ENCODE results near the gene BNIPL.

The BNIPL gene, protein sequence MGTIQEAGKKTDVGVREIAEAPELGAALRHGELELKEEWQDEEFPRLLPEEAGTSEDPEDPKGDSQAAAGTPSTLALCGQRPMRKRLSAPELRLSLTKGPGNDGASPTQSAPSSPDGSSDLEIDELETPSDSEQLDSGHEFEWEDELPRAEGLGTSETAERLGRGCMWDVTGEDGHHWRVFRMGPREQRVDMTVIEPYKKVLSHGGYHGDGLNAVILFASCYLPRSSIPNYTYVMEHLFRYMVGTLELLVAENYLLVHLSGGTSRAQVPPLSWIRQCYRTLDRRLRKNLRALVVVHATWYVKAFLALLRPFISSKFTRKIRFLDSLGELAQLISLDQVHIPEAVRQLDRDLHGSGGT

GRCh38 chr1:151036356-151036755 is at the start of gene BNIPL:
Gene BNIPL (plus strand): TSS chr1:151036586. CDS start chr1:151036726, 140 bp downstream.
- no peak for DNase-seq

GRCh38 chr1:150987924-150988323 is 48.5 kb upstream of the BNIPL start:
- no peak for DNase-seq

DNA sequence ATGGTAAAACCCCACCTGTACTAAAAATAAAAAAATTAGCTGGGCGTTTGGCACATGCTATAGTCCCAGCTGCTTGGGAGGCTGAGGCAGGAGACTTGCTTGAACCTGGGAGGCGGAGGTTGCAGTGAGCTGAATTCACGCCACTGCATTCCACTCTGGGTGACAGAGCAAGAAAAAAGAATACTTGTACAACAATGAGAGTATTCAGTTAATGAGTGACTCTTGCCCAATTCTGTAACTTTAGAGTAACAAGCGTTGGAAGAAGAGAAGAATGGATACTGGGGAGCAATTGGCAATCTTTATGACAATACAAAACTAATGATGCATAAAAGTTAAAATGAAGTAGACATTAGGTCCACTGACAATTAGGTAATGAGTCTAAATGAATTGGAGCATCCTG is 43.8 kb upstream of the BNIPL start:
- no peak for DNase-seq

DNA sequence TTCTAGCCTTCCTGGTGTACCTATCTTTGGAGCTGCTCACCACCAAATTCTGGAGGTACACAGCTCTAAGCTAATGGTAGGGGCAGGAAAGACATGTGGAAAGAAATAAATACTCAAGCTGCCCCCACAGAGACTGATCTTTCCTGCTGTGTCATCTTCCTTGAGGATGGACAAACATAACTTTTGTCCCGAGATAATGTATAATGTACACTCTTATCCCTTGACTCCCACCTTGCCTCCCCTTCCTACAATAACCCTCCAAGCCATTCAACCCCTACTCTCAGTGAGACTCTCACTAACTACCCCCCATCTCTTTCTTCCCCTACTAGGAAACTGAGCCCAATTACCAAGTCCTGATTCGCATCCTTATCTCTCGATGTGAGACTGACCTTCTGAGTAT is 42.1 kb upstream of the BNIPL start:
- DNase-seq: no peak

DNA sequence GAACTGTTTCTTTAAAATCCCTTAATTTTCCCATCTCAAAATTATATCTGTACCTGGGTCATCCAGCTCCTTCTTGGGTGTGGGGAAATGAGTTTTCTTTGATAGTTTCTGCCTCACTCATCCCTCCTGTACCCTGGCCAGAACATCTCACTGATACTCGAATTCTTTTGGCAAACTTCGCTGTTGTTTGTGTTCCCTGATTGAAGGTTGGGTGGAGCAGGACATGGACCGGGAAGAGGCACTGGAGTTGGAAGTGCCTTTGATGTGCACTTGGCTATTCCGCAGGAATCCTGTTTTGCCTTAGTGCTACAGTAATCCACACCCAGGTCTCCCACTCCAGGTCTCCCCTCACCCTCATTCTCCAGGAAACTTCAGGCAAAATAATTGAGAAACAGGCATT is 40.9 kb upstream of the BNIPL start:
- DNase-seq: no peak

DNA sequence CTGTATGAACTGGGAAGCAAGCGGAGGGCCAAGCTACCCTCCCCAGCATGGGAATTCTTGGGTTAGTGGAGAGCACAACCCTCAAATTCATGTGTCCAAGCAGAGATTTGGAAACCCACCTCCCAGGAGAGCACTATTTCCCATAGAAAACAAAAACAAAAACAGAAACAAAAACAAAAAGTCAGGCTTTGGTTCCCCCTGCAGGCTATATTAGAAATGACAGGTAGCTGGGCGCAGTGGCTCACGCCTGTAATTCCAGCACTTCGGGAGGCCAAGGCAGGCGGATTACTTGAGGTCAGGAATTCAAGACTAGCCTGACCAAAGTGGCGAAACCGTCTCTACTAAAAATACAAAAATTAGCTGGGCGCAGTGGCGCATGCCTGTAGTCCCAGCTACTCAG is 40.5 kb upstream of the BNIPL start:
- no peak for DNase-seq

DNA sequence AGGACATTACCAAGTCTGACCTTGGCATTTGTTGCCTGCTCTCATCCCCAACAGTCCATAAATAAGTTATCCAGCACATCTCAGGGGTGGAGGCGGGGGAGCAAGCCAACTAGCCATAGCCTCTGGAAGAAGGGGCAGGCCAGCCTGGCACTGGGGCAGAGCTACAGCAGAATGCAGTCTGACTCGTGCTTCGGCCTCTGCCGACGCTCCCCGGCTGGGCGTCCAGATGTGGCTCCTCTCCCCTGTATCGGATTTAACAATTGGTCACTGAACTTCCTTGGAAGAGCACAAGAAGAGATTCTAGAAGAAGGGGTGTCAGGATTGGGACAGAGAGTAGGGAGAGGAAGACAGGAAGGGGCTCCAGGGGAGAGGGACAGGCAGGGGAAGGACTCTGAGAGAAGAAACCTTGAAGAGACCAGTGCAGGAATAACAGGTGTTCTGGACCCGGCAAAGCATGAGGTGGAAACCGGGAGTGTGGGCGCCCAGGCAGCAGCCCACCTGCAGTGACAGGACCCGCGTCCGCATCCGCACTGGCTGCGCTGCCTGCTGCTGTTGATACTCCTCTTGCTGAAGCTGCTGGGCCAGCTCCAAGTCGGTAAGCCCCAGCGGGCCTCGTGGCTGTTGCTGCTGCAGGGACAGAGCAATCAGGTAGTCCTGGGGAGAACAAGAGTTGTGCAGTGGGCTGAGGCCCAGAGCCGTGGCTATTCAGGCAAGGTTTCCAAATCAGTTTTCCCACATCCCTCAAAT is 39.1 kb upstream of the BNIPL start:
- DNase-seq: no peak

GRCh38 chr1:150997949-150998348 is 38.4 kb upstream of the BNIPL start:
- no peak for DNase-seq

DNA sequence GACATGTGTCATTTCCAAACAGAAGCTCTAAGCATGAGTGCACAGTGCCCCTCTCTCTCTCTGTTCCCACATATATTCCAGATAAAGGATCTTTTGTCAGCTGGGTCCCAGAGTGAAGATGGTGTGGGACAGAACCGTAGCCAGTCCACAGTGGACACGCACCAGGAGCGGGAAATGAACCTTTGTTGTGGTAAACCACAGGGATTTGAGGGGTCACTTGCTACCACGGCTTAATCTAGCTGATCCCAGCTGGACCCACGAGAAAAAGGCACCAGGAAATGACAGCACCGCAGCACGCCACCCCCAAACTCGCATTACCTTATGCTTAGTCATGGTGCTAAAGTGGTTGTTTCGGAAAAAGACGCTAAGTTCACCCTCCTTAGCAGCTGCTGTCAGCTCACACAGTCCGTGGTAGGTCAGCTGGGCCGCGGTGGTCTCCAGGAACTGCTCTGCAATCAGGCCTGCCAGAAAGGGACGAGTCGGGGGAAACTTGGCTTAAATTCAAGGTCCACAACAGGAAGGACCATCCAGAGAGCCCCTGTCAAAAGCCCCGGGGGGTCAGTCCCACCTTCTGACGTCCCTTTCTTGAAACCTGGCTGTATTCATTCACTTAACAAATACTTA is 37.2 kb upstream of the BNIPL start:
- DNase-seq: peak; percentile 46

- no peak for DNase-seq
Observed at GRCh38 chr1:150999926-151000325, 36.5 kb upstream of the BNIPL start.

DNA sequence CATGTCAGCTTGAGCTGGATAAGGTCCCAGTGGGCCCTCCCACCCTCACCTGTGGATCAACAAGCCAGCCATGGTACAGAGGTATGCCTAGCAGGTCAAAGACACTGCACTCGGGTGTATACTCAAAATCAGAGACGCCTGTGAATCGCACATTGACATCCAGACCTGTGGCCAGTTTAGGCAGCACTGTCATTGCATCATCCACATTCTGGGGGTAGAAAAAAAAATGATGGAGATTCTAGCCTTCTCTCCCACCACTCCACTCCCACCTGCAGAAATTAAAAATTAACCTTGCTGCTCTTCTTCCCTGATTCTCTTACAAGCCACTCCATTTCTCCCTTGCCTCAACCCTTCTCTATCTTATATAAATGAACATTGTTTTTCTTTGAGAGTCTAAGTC is 36.0 kb upstream of the BNIPL start:
- DNase-seq: no peak

DNA sequence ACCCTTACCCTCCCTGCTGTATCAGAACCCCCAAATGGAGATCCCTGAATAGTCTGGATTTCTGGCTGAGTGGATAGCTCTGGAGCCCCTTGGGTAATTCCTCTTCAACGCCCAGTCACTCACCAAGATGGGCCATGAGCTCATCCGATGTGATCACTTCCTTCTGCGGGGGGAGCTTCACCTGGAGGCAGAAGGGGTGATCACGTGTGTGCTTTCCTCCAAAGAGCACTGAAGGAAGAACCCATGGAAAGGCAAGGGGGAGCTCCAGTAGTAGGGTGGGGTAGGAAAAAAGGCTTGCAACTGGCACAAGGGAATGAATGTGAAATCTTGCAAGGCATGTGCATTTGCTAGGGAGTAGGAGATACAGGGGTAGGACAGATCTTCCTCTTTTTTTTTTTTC is 34.8 kb upstream of the BNIPL start:
- DNase-seq: peak; percentile 6

DNA sequence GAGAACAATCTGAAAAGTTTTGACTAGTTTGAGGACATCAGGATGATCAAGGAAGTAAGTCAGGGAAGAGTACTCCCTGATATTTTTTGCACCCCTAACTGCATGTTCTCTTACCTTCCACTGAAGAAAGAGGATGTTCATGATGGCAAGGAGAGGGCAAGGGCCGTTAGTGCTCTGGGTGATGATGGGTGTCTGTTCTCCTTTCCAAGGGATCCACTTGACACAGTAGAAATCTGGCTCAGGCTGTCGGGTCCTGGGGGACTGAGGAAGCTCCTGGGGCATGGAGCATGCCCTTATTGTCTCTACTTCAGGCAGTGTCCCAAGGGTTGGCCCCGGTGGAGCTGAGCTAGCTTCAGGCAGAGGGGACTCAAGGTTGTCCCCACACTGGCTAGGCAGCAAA is 34.3 kb upstream of the BNIPL start:
- DNase-seq: no peak

DNA sequence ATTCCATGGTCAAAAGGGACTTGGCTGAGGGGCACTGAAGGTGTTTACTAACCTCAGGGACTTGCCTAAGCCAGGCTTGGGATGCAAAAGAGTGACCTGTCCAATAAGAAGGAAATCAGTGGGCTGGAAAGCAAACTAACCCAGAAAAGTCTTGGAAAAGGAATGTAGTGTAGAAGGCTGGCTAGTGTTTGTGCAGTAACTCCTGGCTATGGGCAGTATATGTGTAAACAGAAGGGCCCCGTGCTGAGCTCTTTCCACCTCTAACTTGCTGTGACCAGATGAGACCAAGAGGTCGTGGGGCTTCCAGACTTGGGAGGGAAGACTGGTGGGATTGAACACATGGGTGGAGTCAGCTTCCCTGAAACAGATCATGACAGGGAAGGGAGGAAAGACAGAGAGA is 33.8 kb upstream of the BNIPL start:
- DNase-seq: no peak

- DNase-seq: peak; percentile 66
Observed at GRCh38 chr1:151003180-151003579, 33.2 kb upstream of the BNIPL start.

DNA sequence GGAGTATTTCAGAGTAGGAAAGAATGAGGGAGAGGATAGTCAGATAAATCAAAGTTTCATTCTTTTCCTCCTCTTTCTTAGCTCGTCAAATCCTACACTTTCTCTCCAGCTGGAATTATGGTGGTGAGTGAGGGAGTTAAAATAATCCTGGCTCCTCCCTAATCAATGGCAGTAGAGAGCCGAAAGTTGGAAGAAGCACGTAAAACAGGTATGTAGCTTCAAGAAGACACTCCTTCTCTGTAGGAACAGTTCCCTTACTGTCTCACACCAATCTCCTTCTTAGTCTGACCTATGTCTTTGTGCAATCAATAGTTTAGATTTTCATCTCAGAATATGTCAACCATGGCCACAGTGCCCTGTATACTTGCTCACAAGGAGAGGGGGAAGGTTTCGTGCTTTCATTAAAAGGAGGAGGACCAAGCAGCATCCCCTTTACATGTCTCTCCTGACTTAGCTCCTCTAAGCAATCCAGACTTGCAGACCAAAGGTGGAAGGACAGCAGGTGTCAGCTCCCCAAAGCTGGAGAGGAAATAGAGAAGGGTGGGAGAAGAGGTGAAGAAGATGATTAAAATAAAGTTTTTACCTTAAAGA is 30.6 kb upstream of the BNIPL start:
- peak; percentile 6 for DNase-seq

- DNase-seq: peak; percentile 66
Observed at GRCh38 chr1:151006327-151007052, 29.9 kb upstream of the BNIPL start, which contains the start of gene MINDY1. Gene MINDY1 (minus strand): TSS chr1:151006902. CDS start chr1:151002617, 4,285 bp downstream.

DNA sequence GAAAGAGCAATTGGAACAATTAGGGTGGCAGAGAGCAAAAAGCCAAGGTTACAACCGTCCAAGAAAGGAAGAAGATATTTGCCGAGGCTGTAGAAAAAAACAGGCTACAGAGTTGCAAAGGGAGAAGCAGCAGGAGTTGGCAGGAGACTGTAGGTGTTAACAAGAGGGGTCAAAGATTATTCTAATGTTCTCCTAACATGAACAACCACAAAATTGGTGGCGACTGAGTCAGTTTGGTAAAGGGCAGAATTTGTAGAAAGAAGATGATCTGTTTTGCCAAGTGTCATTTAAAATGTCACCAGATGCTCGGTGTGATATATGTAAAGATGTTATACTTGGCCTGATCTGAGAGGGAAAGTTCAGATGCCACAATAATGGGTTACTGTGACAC is 28.5 kb upstream of the BNIPL start:
- no peak for DNase-seq

DNA sequence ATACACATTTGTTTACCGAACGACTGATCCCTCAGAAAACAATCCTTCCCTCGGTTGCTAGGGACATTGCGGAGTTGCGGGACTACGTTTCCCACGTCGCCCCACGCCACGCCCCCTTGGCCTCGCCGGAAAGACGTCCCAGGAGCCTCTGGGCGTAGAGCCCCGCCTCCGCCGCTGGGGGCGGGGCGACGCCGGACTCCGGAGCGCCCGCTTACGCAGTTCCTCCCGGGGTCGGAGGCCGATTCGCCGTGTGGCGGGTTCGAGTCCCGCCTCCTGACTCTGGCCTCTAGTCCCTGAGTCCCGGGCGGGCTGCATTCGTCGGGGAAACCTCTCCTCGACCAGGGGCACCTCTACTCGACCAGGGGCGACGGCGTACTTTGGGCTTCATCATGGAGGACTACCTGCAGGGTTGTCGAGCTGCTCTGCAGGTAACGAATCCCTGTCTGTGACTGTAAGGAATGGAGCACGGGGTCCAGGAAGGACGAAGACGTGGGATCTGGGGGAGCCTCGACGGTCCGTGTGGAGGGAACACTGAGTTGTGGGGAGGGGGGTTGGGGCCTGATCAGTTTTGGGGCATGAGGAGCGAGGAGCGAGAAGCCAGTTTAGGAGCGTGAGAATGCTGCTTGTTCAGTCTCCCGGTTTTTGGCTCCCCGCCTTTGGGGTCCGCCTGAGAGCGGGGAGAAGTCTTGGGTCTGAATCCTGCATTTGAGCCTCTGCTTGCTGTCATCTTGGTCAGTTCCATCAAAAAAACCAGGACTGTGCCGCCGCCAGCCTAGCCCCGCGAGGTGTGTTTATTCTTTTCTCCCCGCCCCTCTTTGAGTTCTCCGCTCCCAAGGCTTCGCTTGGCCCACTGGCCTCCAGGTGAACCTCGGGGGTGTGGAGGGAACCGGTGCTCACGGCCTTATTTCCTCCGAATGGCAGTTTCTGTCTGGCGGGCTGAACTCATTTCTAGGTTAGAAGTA is 27.9 kb upstream of the BNIPL start, which contains the start of gene PRUNE1:
Gene PRUNE1, plus strand, starts transcription at position 206 of the 962 bp plus-strand sequence. Its CDS starts 184 bp downstream, at position 390.
- peak; percentile 83 for DNase-seq

DNA sequence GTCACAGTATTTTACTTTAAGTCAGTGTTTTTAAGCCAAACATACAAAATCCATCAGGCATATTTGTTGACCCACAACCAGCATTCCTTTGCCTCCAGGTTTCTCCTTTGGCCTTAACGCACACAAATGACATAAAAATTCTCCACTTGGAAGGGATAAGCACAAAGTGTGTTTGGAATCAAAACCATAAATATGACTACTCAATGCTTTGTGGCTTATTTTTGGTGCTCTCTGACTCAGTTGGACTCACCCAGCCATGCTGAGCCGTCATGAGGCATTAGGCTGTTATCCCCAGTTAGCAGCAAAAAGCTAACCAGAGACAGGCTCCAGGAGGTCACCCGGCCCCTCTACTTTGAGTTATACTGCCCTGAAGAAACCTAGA is 27.2 kb upstream of the BNIPL start:
- no peak for DNase-seq

GRCh38 chr1:151009674-151010345 is 26.6 kb upstream of the BNIPL start:
- no peak for DNase-seq

All from GF-D8 (cell line).